Hepatocyte (in vitro differentiated cells): ENCODE measurements around the gene PORCN. TPM values are rescaled to one million over a fixed set of nuclear protein-coding genes. Genes with fewer than 3 reads are reported as not detected.

Source experiments
- DNase-seq: peaks from one replicate; pipeline ENCODE4 v3.0.0-alpha.2; 2016; ENCODE audit warnings: low spot score
- H2AFZ ChIP-seq: fragments of 200-600 bp; sonication (generic); 2 replicates; pipeline ENCODE4 v1.6.0; 2016; ENCODE audit warnings: antibody characterized with exemption, mild to moderate bottlenecking
- H3K27ac ChIP-seq: fragments of 200-600 bp; sonication (generic); 2 replicates; pipeline ENCODE4 v1.5.1; 2016; ENCODE audit warnings: mild to moderate bottlenecking
- H3K27me3 ChIP-seq: fragments of 200-600 bp; sonication (generic); 2 replicates; pipeline ENCODE4 v1.6.1; 2016
- H3K36me3 ChIP-seq: fragments of 200-600 bp; sonication (generic); replicated peaks from 2 replicates; pipeline ENCODE4 v1.5.1; 2016; ENCODE audit warnings: low read depth; ENCODE audit not compliant: insufficient read depth
- H3K4me1 ChIP-seq: fragments of 200-600 bp; sonication (generic); 2 replicates; pipeline ENCODE4 v1.5.1; 2016; ENCODE audit warnings: mild to moderate bottlenecking, moderate library complexity; ENCODE audit not compliant: insufficient read depth
- H3K4me2 ChIP-seq: fragments of 200-600 bp; sonication (generic); 2 replicates; pipeline ENCODE4 v1.6.0; 2016
- H3K4me3 ChIP-seq: fragments of 200-600 bp; sonication (generic); 2 replicates; pipeline ENCODE4 v1.5.1; 2016; ENCODE audit warnings: mild to moderate bottlenecking
- H3K79me2 ChIP-seq: fragments of 200-600 bp; sonication (generic); 2 replicates; pipeline ENCODE4 v1.6.0; 2017; ENCODE audit warnings: mild to moderate bottlenecking
- H3K9me2 ChIP-seq: fragments of 200-600 bp; sonication (generic); replicated peaks from 2 replicates; pipeline ENCODE4 v1.6.0; 2017; ENCODE audit warnings: mild to moderate bottlenecking; ENCODE audit not compliant: insufficient read depth
- H3K9me3 ChIP-seq: fragments of 200-600 bp; sonication (generic); 2 replicates; pipeline ENCODE4 v1.5.1; 2016; ENCODE audit warnings: low read depth, mild to moderate bottlenecking
- H4K20me1 ChIP-seq: fragments of 200-600 bp; sonication (generic); 2 replicates; pipeline ENCODE4 v1.6.0; 2016; ENCODE audit warnings: mild to moderate bottlenecking; ENCODE audit not compliant: insufficient read depth, poor library complexity, severe bottlenecking
- EZH2 ChIP-seq: fragments of 200-600 bp; sonication (generic); IDR thresholded peaks from 2 replicates; pipeline ENCODE4 v1.6.1; 2016; ENCODE audit warnings: antibody characterized with exemption, mild to moderate bottlenecking, borderline replicate concordance
- EZH2phosphoT487 ChIP-seq: fragments of 200-600 bp; sonication (generic); IDR thresholded peaks from one replicate; pipeline ENCODE4 v1.6.1; 2018; ENCODE audit warnings: antibody characterized with exemption, mild to moderate bottlenecking, low read depth, moderate library complexity; ENCODE audit not compliant: unreplicated experiment, severe bottlenecking
- WGBS: methylation state at CpG from one replicate; pipeline ENCODE4 v1.1.6; 2016; ENCODE audit warnings: low lambda C conversion rate; ENCODE audit errors: missing lambda C conversion rate; 5-methylcytosine and 5-hydroxymethylcytosine counted together
- polyA plus RNA-seq: library from polyadenylated mRNA; unstranded; fragments of >200 nt; fragmentation: Nextera tagmentation; extraction: Ambion mirVana; gene quantifications from 2 replicates; pipeline ENCODE4 v1.2.1, GENCODE V29; 2016
- total RNA-seq: library from RNA; depleted of rRNA; stranded (reverse); fragments of >200 nt; gene quantifications from 2 replicates; pipeline ENCODE4 v1.2.3, GENCODE V29; 2014
- TF ChIP-seq, protein P1 (sequence below): fragments of 200-600 bp; sonication (generic); IDR thresholded peaks from 2 replicates; pipeline ENCODE4 v1.5.1; 2016; ENCODE audit warnings: antibody characterized with exemption, mild to moderate bottlenecking; ENCODE audit not compliant: poor library complexity

PORCN gene
- total RNA-seq: 3.8 and 12.8 TPM in 2 replicates
- polyA plus RNA-seq: 7.6 and 7.9 TPM in 2 replicates

- peak; percentile 82 for DNase-seq
- 51% methylated on average over 43 of the region's 65 CpGs for WGBS
- peak within 1 kb of the TSS; percentile 67 for H3K27ac ChIP-seq
These were observed at the start of gene PORCN for GRCh38 chrX:48508400-48509244. Gene PORCN, plus strand, starts transcription at chrX:48508992. Its CDS starts 829 bp downstream, at chrX:48509821.

DNA sequence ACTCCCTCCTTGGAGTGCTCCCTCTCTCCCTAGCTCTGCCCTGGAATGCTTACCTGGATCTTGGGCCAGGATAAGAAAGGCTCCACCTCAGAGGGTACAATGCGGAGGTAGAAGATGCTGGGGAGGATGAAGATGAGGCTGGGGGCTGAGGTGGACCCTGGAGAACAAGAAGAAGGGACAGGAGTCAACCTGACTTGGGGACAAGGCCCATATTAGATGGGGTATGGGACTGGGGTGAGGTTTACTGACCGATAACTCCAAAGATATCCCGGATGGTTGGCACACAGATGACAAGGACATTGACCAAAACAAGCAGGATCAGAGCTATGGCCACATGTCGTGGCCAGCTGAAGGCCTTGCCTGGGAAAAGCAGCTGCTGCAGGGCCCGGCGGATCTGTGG is 49.3 kb upstream of the PORCN start:
- DNase-seq: no peak
- no peak overlapping the region for H2AFZ ChIP-seq
- 87% methylated on average over 6 of the region's 6 CpGs for WGBS

More at GRCh38 chrX:48508400-48509244, at the start of gene PORCN:
- Histone ChIP-seq H3K4me3 (peak within 1 kb of the TSS; percentile 54), H4K20me1 (no peaks in the 10 kb centered on the region), H3K4me1 (no peaks in the 10 kb centered on the region), H3K9me2 (no peaks in the 10 kb centered on the region), H3K79me2 (no peaks in the 10 kb centered on the region), H2AFZ (peak within 1 kb of the TSS; percentile 78), H3K27me3 (no peaks in the 10 kb centered on the region), H3K36me3 (no peaks in the 10 kb centered on the region), H3K4me2 (peak within 1 kb of the TSS; percentile 78), H3K9me3 (no peaks in the 10 kb centered on the region)
- TF ChIP-seq, protein P1, sequence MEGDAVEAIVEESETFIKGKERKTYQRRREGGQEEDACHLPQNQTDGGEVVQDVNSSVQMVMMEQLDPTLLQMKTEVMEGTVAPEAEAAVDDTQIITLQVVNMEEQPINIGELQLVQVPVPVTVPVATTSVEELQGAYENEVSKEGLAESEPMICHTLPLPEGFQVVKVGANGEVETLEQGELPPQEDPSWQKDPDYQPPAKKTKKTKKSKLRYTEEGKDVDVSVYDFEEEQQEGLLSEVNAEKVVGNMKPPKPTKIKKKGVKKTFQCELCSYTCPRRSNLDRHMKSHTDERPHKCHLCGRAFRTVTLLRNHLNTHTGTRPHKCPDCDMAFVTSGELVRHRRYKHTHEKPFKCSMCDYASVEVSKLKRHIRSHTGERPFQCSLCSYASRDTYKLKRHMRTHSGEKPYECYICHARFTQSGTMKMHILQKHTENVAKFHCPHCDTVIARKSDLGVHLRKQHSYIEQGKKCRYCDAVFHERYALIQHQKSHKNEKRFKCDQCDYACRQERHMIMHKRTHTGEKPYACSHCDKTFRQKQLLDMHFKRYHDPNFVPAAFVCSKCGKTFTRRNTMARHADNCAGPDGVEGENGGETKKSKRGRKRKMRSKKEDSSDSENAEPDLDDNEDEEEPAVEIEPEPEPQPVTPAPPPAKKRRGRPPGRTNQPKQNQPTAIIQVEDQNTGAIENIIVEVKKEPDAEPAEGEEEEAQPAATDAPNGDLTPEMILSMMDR: no peak
- no peak for TF ChIP-seq EZH2phosphoT487
- TF ChIP-seq EZH2: no peak

GRCh38 chrX:48460031-48460430 is 48.8 kb upstream of the PORCN start:
- no peak overlapping the region for H3K4me2 ChIP-seq
- DNase-seq: no peak
- no peaks in the 10 kb centered on the region for H3K9me3 ChIP-seq
- no peaks in the 10 kb centered on the region for H4K20me1 ChIP-seq
- no peak overlapping the region for H2AFZ ChIP-seq
- H3K36me3 ChIP-seq: no peaks in the 10 kb centered on the region
- H3K79me2 ChIP-seq: no peaks in the 10 kb centered on the region
- no peak overlapping the region for H3K4me3 ChIP-seq
- H3K27me3 ChIP-seq: no peaks in the 10 kb centered on the region
- no peaks in the 10 kb centered on the region for H3K9me2 ChIP-seq
- H3K27ac ChIP-seq: no peak overlapping the region
- TF ChIP-seq, protein P1: no peak
- TF ChIP-seq EZH2 (no peak), EZH2phosphoT487 (no peak)
- 84% methylated on average over 3 of the region's 3 CpGs for WGBS
- H3K4me1 ChIP-seq: no peaks in the 10 kb centered on the region

More for the DNA sequence above, 49.3 kb upstream of the PORCN start:
- Histone ChIP-seq H3K27ac (no peak overlapping the region), H3K4me2 (no peak overlapping the region), H3K79me2 (no peaks in the 10 kb centered on the region), H3K36me3 (no peaks in the 10 kb centered on the region), H3K4me1 (no peaks in the 10 kb centered on the region), H3K9me2 (no peaks in the 10 kb centered on the region), H4K20me1 (no peaks in the 10 kb centered on the region), H3K9me3 (no peaks in the 10 kb centered on the region), H3K4me3 (no peak overlapping the region), H3K27me3 (no peaks in the 10 kb centered on the region)
- TF ChIP-seq, protein P1: no peak
- TF ChIP-seq EZH2phosphoT487: no peak
- TF ChIP-seq EZH2: no peak
